Activated CD8-positive, alpha-beta memory T cell treated with anti-CD3 and anti-CD28 coated beads for 4 hours (primary cell): ENCODE data around the gene ZNF148.

Experiments
- DNase-seq, 2 donors: peaks; one replicate each; pipeline ENCODE4 v3.0.0-alpha.2; 2020; ENCODE audit warnings: low read depth in 2 of 2

The ZNF148 gene

GRCh38 chr3:125334675-125335560, 40.2 kb downstream of the ZNF148 start:
- DNase-seq: no peak

- DNase-seq: no peak
Observed at GRCh38 chr3:125332504-125332903, 42.6 kb downstream of the ZNF148 start.

- DNase-seq: no peak
Observed at GRCh38 chr3:125331243-125331642, 43.9 kb downstream of the ZNF148 start.

GRCh38 chr3:125326957-125327356, 48.2 kb downstream of the ZNF148 start:
- no peak for DNase-seq

DNA sequence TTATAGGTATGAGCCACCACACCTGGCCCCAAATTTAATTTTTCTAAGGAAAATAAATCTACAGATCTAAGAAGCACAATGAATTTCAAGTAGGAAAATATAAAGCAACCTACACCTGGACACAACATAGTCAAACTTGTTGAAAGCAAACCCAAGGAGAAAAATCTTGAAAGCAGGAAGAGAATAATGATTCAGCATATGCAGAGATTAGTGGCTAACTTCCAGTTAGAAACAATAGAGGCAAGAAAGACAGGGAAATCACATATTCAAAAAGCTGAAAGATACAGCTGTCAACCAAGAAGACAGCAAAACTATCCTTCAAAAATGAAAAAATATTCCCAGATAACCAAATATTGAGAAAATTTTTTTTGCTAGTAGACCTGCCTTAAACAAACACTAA, 49.4 kb downstream of the ZNF148 start:
- DNase-seq: no peak

DNA sequence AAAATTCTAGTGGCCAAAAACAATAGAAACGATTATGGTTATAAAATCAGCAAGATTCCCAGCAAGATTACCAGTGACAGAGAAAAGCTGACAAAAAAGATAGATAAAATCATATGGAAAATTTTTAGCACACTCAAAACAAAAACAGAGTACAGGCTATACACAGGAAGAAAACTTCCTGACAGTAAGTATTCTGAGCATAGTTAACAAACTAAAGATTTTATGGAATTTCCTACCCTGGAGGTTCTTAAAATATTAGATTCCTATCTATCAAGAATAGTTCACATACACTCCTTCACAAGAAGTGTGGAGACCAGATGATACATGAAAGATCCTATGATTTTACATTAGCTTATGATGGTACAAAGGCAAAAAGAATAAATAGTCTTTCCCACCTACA, 50.8 kb downstream of the ZNF148 start:
- no peak for DNase-seq

DNA sequence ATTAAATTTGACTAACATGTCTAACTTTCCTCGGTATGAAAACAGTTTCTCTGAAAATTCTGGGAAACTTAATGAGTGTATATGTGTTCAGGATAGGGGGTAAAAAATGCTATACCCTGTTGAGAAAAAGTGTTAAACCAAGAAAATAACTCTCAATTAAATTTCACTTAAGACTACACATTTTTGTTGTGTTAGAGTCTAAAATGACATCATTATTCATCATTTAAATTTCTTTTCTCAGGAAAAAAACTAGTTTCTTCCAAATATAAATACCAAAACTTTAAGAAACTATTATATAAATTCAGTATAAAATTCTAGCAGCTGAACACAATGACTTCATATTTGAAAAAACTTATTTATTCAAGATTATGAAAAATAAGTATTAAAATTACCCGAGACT, 52.2 kb downstream of the ZNF148 start:
- DNase-seq: no peak

GRCh38 chr3:125322166-125322565, 53.0 kb downstream of the ZNF148 start:
- no peak for DNase-seq

DNA sequence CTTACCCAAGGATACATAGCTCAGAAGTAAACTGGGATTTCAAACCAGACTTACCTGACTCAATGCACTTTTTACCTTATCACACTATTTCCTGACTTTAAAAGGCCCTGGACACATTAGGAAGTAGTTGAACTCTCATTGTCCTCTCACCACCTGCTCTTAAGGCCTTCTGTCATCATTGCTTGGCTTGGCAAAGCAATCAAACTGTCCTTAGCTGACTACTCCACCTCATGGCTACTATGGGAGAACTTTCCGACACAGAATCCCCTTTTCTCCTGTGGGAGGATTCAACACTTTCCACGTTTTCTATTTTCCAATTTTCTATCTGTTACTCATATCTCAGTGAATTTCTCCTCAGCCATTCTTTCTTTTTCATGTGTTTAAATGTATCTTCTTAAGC, 55.4 kb downstream of the ZNF148 start:
- no peak for DNase-seq

- no peak for DNase-seq
Observed at GRCh38 chr3:125318871-125319270, 56.3 kb downstream of the ZNF148 start.

- DNase-seq: no peak
Observed at GRCh38 chr3:125318167-125318865, 56.8 kb downstream of the ZNF148 start.

DNA sequence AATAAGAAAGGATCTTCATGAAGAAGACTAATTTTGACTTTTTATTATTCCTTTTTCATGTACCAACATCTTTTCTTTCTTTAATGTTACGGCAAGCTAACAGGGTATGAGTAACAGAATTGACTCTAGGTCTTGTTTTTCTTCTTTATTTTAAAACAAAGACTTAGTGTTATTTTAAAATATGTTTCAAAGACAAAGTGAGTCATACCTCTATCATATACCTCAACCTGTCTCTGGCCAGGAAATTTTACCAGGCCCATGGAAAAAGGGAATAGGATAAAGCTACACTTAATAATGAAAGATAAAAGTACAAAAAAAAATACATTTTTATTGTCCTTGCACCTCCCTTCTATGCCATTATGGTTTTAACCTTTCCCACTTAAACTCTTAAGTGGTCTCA, 57.4 kb downstream of the ZNF148 start:
- DNase-seq: no peak

- no peak for DNase-seq
Observed at GRCh38 chr3:125316949-125317348, 58.2 kb downstream of the ZNF148 start.

- no peak for DNase-seq
Observed at GRCh38 chr3:125316246-125316645, 58.9 kb downstream of the ZNF148 start.

DNA sequence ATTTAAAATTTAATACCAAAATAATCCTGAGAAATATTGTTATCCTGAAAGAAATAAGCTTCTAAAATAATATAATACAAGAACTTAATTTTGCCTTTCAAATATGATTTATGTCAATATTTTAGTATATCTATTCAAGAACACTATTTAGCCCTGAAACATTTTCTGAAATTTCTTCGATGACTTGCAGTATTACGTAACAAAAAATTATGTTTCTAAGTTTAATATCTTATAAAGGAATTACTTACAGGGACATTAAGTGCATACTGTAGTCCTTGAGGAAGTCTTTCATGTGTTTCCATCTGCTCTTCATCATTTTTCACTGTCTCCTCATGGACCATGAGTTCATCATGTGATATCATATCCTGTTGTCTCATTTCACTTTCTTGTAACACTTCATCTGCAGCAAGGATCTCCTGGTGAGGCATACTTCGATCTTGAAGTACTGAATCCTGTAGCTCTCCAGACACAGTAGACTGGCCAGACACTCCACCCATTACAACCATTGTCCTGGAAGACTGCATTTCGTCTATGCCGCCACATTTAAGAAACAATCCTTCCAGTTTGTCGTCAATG, 62.0 kb downstream of the ZNF148 start:
- DNase-seq: no peak

DNA sequence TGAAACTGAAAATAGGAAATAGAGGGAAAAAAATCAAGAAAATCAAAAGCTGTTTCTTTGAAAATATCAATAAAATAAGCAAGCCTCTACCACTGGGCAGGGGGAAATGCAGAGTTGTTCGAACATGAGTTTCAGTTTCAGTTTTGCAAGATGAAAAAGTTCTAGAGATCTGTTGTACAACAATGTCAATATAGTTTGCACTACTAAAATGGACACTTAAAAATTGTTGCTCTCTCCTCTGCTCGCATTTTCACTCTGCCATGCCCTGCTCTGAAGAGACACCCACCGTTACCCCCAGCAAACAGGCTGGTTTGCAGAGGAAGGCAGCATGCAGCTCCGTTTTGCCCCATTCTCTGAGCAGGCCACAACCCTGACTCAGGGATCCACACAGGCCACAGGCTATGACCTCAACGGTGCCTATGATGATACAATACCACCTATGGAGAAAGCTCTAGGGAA, 64.5 kb downstream of the ZNF148 start:
- peak; percentile 6 to 20 for DNase-seq

- no peak for DNase-seq
Observed at GRCh38 chr3:125309476-125309875, 65.6 kb downstream of the ZNF148 start.

GRCh38 chr3:125306620-125307019, 68.5 kb downstream of the ZNF148 start:
- no peak for DNase-seq

DNA sequence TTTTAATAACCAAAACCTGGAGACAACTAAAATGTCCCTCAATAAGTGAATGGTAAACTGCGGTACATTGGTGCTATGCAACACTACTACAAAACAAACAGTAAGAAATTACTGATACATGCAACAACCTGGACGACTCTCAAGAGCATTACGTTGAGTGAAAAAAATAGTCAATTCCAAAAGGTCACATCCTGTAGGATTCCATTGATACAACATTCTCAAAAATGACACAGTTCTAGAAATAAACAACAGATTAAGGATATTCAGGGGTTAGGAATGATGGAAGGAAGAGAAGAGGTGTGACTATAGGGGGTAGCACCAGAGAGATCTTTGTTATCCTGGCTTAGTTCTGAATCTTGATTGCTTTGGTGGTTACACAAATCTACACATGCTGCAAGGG, 72.2 kb downstream of the ZNF148 start:
- no peak for DNase-seq

DNA sequence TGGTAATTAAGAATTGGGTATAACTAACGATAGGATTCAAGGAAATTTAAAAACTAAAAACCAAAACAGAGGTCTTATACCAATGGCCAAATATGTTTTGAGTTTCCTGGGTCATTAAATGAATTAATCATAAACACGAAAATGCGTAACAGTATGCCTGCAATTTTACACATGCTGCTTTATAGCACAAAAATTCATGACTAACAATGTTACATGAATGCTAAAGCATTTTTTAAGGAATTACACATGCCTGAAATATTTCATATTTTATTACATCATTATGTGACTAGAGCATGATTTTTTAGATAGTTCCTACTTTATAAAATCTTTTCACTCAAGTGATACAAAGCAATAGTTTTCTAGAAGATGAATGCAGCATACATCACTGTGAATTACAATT, 74.7 kb downstream of the ZNF148 start:
- no peak for DNase-seq

- DNase-seq: no peak
Observed at GRCh38 chr3:125294411-125294810, 80.7 kb downstream of the ZNF148 start.

GRCh38 chr3:125292015-125292414, 83.1 kb downstream of the ZNF148 start:
- DNase-seq: no peak
